Common myeloid progenitor, CD34-positive (primary cell): ENCODE results near the gene HOXC11.

Source experiments
- CTCF ChIA-PET: fragments of 350-600 bp; sonication (Branson Sonifier 250); formaldehyde crosslinking; loops from one replicate; lab custom pipeline; 2021; ENCODE audit warnings: antibody characterized with exemption; lab: Charles Lee
- POLR2A ChIA-PET: fragments of 350-600 bp; sonication (Branson Sonifier 250); formaldehyde crosslinking; loops from one replicate; lab custom pipeline; 2021; ENCODE audit warnings: antibody characterized with exemption; lab: Charles Lee
- DNase-seq, 3 donors: peaks; one replicate each; pipeline versions ENCODE4 v3.0.0 to v3.0.0-alpha.2; 2013
- H3K27ac ChIP-seq, 2 experiments: 1 replicate in 1 of 2; 2 replicates in 1 of 2; pipeline ENCODE4 v1.7.0; 2013; ENCODE audit warnings: inconsistent platforms in 2 of 2, low read length in 2 of 2, mild to moderate bottlenecking in 2 of 2, low read depth in 1 of 2, moderate library complexity in 1 of 2; ENCODE audit not compliant: severe bottlenecking in 2 of 2, insufficient read depth in 1 of 2, poor library complexity in 1 of 2
- H3K27me3 ChIP-seq, 5 experiments: replicated peaks in 2 of 5; 1 replicate in 3 of 5; 2 replicates in 2 of 5; pipeline versions ENCODE4 v1.6.1 to v1.7.0; 2013; ENCODE audit warnings: low read length in 4 of 5, mild to moderate bottlenecking in 2 of 5, moderate library complexity in 2 of 5, inconsistent platforms in 1 of 5; ENCODE audit not compliant: insufficient read depth in 5 of 5, control insufficient read depth in 4 of 5
- H3K36me3 ChIP-seq, 4 experiments: 1 replicate in 2 of 4; 2 replicates in 2 of 4; pipeline versions ENCODE4 v1.6.1 to v1.7.0; 2013; ENCODE audit warnings: low read length in 3 of 4, control low read depth in 1 of 4, mild to moderate bottlenecking in 1 of 4; ENCODE audit not compliant: control insufficient read depth in 4 of 4, insufficient read depth in 4 of 4
- H3K4me1 ChIP-seq, 4 experiments: 1 replicate in 3 of 4; 2 replicates in 1 of 4; pipeline versions ENCODE4 v1.6.1 to v1.7.1; 2013; ENCODE audit warnings: low read length in 3 of 4, mild to moderate bottlenecking in 3 of 4, control low read depth in 1 of 4, inconsistent platforms in 1 of 4, moderate library complexity in 1 of 4; ENCODE audit not compliant: control insufficient read depth in 4 of 4, insufficient read depth in 4 of 4; ENCODE audit errors: control extremely low read depth in 1 of 4
- H3K4me3 ChIP-seq, 7 experiments: 1 replicate in 4 of 7; 2 replicates in 3 of 7; pipeline versions ENCODE4 v1.5.1 to v1.7.0; 2013; ENCODE audit warnings: mild to moderate bottlenecking in 7 of 7, low read length in 6 of 7, moderate library complexity in 6 of 7, inconsistent platforms in 2 of 7, low read depth in 2 of 7, control low read depth in 1 of 7; ENCODE audit not compliant: insufficient read depth in 4 of 7, control insufficient read depth in 1 of 7; ENCODE audit errors: extremely low read depth in 1 of 7
- H3K9me3 ChIP-seq, 5 experiments: 1 replicate in 4 of 5; 2 replicates in 1 of 5; pipeline versions ENCODE4 v1.6.1 to v1.7.1; 2013; ENCODE audit warnings: low read length in 4 of 5, mild to moderate bottlenecking in 2 of 5, inconsistent platforms in 1 of 5, low read depth in 1 of 5, moderate library complexity in 1 of 5; ENCODE audit not compliant: control insufficient read depth in 4 of 5, insufficient read depth in 2 of 5; ENCODE audit errors: control extremely low read depth in 1 of 5
- WGBS: methylation state at CpG from one replicate; pipeline ENCODE4 v1.1.5; 2013; ENCODE audit not compliant: insufficient coverage; 5-methylcytosine and 5-hydroxymethylcytosine counted together

HOXC11 gene

DNA sequence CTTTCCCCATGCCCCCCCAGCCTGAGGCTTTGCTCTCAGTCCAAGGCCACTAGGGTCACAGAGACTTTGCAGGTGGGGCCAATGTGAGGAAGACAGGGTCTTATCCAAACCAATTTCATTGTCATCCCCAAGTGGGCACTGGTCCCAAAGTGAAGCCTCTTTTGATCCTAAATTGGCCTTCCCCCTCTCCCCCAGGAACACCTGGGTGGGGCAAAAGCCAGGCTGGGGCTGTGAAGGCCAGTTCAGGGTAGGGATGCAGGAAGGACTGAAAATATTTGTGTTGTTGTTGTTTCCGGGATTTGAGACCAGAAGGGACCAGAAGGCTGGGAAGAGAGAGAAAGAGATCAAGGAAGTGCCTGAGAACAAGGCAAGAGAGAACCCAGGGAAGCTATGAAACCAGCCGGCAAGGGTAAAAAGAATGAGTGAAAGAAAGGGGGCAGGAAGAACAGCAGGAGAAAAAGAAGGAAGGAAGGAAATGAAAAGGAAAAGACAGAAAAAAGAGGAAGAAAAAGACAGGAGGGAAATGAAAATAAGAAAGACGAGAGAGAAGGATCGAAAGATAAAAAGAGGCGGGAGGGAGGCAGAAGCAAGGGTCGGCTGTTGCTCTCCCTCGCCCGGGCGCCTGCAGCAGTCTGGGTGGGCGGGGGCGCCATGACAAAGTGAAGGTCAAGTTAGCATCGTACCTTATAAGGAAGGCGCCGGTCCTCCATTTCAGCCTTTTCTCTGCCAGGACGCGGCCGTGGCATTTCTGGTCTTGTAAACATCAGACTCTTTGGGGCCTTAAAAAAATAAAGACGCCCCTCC, 7.4 kb upstream of the HOXC11 start:
- no peak overlapping the region for H3K27ac ChIP-seq
- ChIA-PET POLR2A (no interaction called here), CTCF (interaction anchor here (0.8 kb wide), 1 partner anchor 236 kb away, joined by 3 read pairs; no protein-coding TSS in a partner anchor)
- peaks cover 37 to 100% (median 75%) of the 10 kb centered on the region in 5 experiments for H3K27me3 ChIP-seq
- WGBS = 4% methylated on average over 18 of the region's 18 CpGs
- peaks cover 0 to 5% (median 0%) of the 10 kb centered on the region in 5 experiments for H3K9me3 ChIP-seq
- H3K4me3 ChIP-seq = no peak overlapping the region
- peaks cover 0 to 9% (median 2%) of the 10 kb centered on the region in 4 experiments for H3K4me1 ChIP-seq
- no peaks in the 10 kb centered on the region for H3K36me3 ChIP-seq
- DNase-seq = no peak

GRCh38 chr12:53966085-53966384, 6.9 kb upstream of the HOXC11 start:
- H3K36me3 ChIP-seq = no peaks in the 10 kb centered on the region
- ChIA-PET POLR2A (no interaction called here), CTCF (interaction anchor here (0.9 kb wide), 1 partner anchor 22 kb away, joined by 5 read pairs; no protein-coding TSS in a partner anchor)
- peaks cover 37 to 100% (median 78%) of the 10 kb centered on the region in 5 experiments for H3K27me3 ChIP-seq
- no peak overlapping the region for H3K27ac ChIP-seq
- H3K4me3 ChIP-seq = no peak overlapping the region
- H3K9me3 ChIP-seq = peaks cover 0 to 5% (median 0%) of the 10 kb centered on the region in 5 experiments
- no peak for DNase-seq
- 11% methylated on average over 9 of the region's 15 CpGs for WGBS
- H3K4me1 ChIP-seq = peaks cover 0 to 5% (median under 1%) of the 10 kb centered on the region in 4 experiments

- Histone ChIP-seq H3K27ac (no peak overlapping the region), H3K4me3 (no peak overlapping the region), H3K27me3 (peaks cover 37 to 100% (median 78%) of the 10 kb centered on the region in 5 experiments), H3K36me3 (no peaks in the 10 kb centered on the region), H3K9me3 (peaks cover 0 to 5% (median 0%) of the 10 kb centered on the region in 5 experiments), H3K4me1 (peaks cover 0 to 1% (median 0%) of the 10 kb centered on the region in 4 experiments)
- ChIA-PET POLR2A (no interaction called here), CTCF (interaction anchor here (0.9 kb wide), 1 partner anchor 21 kb away, joined by 5 read pairs; no protein-coding TSS in a partner anchor)
- WGBS = 6% methylated on average over 16 of the region's 36 CpGs
- DNase-seq = no peak
Measured at GRCh38 chr12:53966385-53967133, 6.4 kb upstream of the HOXC11 start.

DNA sequence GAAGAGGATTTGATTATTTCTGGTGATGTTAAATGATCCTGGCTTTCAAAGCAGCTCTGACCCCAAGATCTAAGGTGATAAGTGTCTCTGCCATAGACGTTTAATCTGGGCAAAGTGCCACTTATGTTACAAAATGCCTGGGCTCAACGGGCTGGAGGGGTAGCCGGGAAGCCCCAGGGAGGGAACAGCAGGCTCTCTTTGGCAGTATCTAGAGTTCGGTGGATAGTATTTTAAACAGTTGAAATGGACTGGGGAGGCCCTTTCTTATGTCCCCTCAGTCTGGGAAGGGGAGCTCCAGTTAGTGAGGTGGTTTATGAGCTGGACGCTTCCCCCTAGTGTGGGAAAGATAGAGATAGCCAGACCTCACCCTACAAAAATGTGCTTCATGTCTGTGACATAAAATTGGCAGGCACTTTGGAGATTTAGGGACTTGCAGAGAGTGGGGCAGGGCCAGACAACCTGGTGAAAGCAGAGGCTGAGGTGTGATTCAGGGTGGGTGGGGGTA, 5.5 kb upstream of the HOXC11 start:
- 21% methylated on average over 4 of the region's 5 CpGs for WGBS
- peaks cover 0 to 5% (median 0%) of the 10 kb centered on the region in 5 experiments for H3K9me3 ChIP-seq
- H3K36me3 ChIP-seq = no peaks in the 10 kb centered on the region
- no peaks in the 10 kb centered on the region for H3K4me1 ChIP-seq
- ChIA-PET CTCF (no interaction called here), POLR2A (no interaction called here)
- no peak overlapping the region for H3K27ac ChIP-seq
- H3K27me3 ChIP-seq = peaks cover 28 to 100% (median 80%) of the 10 kb centered on the region in 5 experiments
- no peak for DNase-seq
- no peak overlapping the region for H3K4me3 ChIP-seq

DNA sequence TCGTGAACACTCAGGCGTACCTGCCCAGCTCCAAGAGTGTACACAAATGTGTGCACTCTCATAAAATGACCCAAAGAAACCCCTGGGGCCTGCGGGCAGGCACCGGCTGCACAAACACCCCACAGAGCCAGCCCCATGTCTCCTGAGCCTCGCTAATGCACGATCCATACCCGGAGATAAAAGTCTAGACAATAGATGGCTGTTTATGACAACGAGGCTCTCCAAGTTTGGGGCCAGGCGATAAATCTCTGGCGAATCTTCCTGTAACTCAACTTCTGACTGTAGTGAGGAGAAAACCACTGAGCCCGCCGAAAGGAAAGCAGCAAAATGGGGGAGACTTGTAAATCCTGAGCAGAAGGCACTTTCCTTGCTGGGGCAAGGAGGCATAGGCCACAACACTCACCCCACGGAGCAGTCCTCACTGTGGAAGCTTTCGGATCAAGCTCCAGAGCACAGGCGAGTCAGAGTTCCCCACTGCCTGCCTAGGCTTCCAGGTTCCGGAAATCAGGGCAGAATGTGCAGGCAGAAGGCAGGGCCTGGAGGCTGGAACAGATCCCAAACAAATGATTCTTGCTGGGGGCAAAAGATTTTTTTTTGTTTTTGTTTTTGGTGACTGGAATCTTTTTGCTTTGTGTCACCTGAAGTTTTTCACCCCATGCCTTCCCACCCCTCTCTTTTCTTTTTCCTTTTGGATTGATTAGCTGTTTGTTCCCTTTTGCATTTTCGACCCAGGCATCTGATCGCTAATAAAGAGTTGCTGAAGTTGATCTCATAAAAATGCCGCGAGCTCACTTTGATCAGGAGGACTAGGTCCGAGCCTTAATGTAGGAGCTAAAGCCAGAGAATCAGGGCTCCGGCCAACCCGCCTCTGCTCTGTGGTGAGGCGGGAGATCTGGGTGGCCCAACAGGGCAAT, 4.5 kb upstream of the HOXC11 start:
- H3K27me3 ChIP-seq = peaks cover 21 to 100% (median 82%) of the 10 kb centered on the region in 5 experiments
- H3K9me3 ChIP-seq = peaks cover 0 to 11% (median 0%) of the 10 kb centered on the region in 5 experiments
- DNase-seq = no peak
- H3K4me3 ChIP-seq = no peak overlapping the region
- WGBS = 7% methylated on average over 24 of the region's 24 CpGs
- H3K36me3 ChIP-seq = no peaks in the 10 kb centered on the region
- H3K27ac ChIP-seq = no peak overlapping the region
- CTCF ChIA-PET = interaction anchor here (0.6 to 1.6 kb wide), 4 partner anchors 10 to 22 kb away, joined by 3 to 4 read pairs (median 3); no protein-coding TSS in a partner anchor
- peaks cover 0 to 2% (median 0%) of the 10 kb centered on the region in 4 experiments for H3K4me1 ChIP-seq
- POLR2A ChIA-PET = no interaction called here

DNA sequence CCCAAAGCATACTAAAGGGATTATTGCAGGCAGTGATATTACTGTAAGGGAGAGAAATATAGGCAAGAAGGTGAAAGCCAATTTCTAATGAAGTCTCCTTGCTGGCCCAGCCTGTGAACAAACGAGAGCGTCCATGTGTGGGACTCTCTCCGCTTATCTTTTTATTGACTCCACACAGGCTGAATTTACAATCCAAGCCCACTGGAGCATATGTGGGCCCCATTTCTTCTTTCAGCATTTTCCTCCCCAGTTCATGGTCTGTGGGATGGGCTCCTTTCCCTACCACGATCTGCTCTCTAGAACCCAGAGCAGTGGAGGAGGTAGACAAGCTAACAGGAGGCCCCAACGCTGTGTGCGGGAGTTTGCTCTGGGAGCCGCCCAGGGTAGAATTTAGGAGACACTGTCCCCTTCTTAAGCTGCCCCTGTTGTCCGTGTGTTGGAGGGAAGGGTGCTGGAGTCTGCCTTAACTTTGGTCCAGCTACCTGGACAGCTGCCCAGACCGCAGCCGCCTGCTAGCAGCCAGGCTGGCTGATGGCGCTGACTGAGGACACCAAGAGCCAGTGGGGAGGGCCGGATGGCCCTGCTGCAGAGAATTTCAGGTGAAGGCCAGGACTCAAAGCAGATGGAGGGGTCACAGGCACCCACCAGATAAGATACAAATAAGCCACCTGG, 3.2 kb upstream of the HOXC11 start:
- Histone ChIP-seq H3K9me3 (peaks cover 0 to 8% (median 0%) of the 10 kb centered on the region in 5 experiments), H3K4me3 (no peak overlapping the region), H3K36me3 (no peaks in the 10 kb centered on the region), H3K27me3 (peaks cover 16 to 100% (median 73%) of the 10 kb centered on the region in 5 experiments), H3K4me1 (peaks cover 0 to 10% (median 4%) of the 10 kb centered on the region in 4 experiments), H3K27ac (no peak overlapping the region)
- WGBS = 25% methylated on average over 11 of the region's 12 CpGs
- ChIA-PET CTCF (interaction anchor here (1.6 kb wide), 1 partner anchor 14 kb away, joined by 4 read pairs; no protein-coding TSS in a partner anchor), POLR2A (no interaction called here)
- no peak for DNase-seq
